Karpas-422 (cell line): Measurements from ENCODE around the gene TKFC. TPM values are rescaled to one million over a fixed set of nuclear protein-coding genes. Genes with fewer than 3 reads are reported as not detected.
A peak's percentile ranks its signal among the peaks of the same experiment; 100 is the strongest.
"Not testable (repeated sequence)": the region's sequence is repeated elsewhere in the genome, so short reads cannot be mapped to it uniquely, and the experiment has no call there.

Experiments
- DNase-seq: peaks from one replicate; pipeline ENCODE4 v3.0.0-alpha.2; 2015
- H2AFZ ChIP-seq: fragments of 200-600 bp; sonication (generic); 2 replicates; pipeline ENCODE4 v1.6.1; 2014; ENCODE audit warnings: antibody characterized with exemption, low read length, mixed read lengths
- H3K27ac ChIP-seq: fragments of 200-600 bp; sonication (generic); 2 replicates; pipeline ENCODE4 v1.5.1; 2014; ENCODE audit warnings: mild to moderate bottlenecking, low read length, moderate library complexity
- H3K27me3 ChIP-seq: fragments of 200-600 bp; sonication (generic); 2 replicates; pipeline ENCODE4 v1.6.1; 2014; ENCODE audit warnings: low read length, mixed read lengths
- H3K36me3 ChIP-seq: fragments of 200-600 bp; sonication (generic); 2 replicates; pipeline ENCODE4 v1.6.1; 2014; ENCODE audit warnings: low read length, mixed read lengths; ENCODE audit not compliant: insufficient read depth
- H3K4me1 ChIP-seq: fragments of 200-600 bp; sonication (generic); 2 replicates; pipeline ENCODE4 v1.6.1; 2014; ENCODE audit warnings: mild to moderate bottlenecking, low read length, mixed read lengths
- H3K4me2 ChIP-seq: fragments of 200-600 bp; sonication (generic); 2 replicates; pipeline ENCODE4 v1.6.1; 2014; ENCODE audit warnings: low read length, low read depth, mild to moderate bottlenecking; ENCODE audit not compliant: poor library complexity, severe bottlenecking
- H3K4me3 ChIP-seq: fragments of 200-600 bp; sonication (generic); 2 replicates; pipeline ENCODE4 v1.5.1; 2014; ENCODE audit warnings: mild to moderate bottlenecking, antibody characterized with exemption, low read length, mixed read lengths
- H3K79me2 ChIP-seq: fragments of 200-600 bp; sonication (generic); 2 replicates; pipeline ENCODE4 v1.6.1; 2014; ENCODE audit warnings: mild to moderate bottlenecking, low read length, mixed read lengths
- H3K9ac ChIP-seq: fragments of 200-600 bp; sonication (generic); 2 replicates; pipeline ENCODE4 v1.6.0; 2014; ENCODE audit warnings: low read length
- H3K9me2 ChIP-seq: fragments of 200-600 bp; sonication (generic), shearing (Covaris generic); replicated peaks from 2 replicates; pipeline ENCODE4 v1.6.0; 2014; ENCODE audit warnings: mild to moderate bottlenecking, low read length, moderate library complexity; ENCODE audit not compliant: insufficient read depth
- H3K9me3 ChIP-seq: fragments of 300-700, 200-600 bp; sonication (generic); 2 replicates; pipeline ENCODE4 v1.6.1; 2014; ENCODE audit warnings: low read length, mixed read lengths
- H4K20me1 ChIP-seq: fragments of 200-600 bp; sonication (generic); 2 replicates; pipeline ENCODE4 v1.6.1; 2014; ENCODE audit warnings: mild to moderate bottlenecking, antibody characterized with exemption, low read length, low read depth; ENCODE audit not compliant: insufficient read depth
- total RNA-seq: library from RNA; depleted of rRNA; stranded (reverse); fragments of >200 nt; shearing (Covaris generic); gene quantifications from 2 replicates; pipeline ENCODE4 v1.2.3, GENCODE V29; 2014; ENCODE audit warnings: low replicate concordance; rRNA removed

The TKFC gene
- total RNA-seq, 1 experiment from 2014 or later = 72.6 TPM

DNA sequence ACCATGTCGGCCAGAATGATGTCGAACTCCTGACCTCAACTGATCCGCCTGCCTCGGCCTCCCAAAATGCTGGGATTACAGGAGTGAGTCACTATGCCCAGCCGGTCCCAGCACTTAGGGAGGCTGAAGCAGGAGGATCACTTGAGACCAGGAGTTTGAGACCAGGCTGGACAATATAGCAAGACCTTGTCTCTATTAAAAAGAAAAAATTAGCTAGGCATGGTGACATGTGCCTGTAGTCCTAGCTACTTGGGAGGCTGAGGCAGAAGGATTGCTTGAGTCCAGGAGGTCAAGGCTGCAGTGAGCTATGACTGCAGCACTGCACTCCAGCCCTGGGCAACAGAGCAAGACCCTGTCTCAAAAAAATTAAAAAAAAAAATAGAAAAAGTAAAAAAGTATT is 50.8 kb downstream of the TKFC start:
- not testable (repeated sequence) for H3K79me2 ChIP-seq, H3K9ac ChIP-seq, H3K4me2 ChIP-seq, H3K4me1 ChIP-seq, H3K27me3 ChIP-seq, H3K27ac ChIP-seq, H4K20me1 ChIP-seq, H3K4me3 ChIP-seq, H3K9me3 ChIP-seq, H3K9me2 ChIP-seq, H2AFZ ChIP-seq, H3K36me3 ChIP-seq, DNase-seq

DNA sequence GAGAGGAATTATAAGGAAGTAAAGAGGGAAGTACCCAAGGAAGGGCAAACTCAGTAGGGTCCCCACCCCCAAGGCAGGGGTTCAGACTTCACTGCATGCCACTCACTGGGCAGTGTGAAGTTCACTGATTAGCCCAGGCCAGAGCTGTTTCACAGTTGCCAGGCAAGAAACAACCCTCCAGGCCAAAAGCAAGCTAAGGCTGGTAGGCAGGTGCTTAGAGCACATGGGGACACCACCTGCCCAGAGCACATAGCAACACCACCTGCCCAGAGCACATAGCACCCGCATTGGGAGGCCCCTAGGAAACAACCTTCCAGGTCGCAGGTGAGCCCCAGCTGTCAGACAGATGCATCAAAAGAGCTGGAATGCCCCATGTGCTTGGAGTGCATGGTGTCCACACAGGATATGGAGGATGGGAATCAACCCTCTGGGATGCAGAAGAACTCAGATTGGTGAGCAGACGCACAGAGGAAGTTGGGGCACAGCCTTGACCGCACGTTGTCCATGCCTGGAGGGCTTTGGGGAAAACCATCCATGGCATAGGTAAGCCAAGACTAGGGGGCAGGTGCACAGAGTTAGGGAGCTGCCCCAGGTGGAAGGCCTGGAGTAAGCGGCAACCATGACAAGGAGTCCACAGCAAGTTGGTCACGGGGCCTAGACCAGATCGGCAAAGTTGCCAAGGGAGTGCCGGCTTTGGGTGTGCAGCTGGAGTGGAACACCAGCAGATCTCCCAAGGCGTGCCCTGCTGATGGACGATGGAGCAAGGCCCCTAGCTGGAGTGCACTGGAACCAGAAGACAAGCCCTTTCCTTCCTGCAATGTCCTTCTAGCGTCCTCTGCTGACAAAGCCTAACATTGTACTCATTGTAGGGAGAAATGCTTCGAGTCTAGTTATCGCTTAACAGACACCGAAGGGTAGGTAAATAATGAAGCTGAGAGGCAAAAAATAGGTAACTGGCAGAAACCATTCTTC is 51.5 kb downstream of the TKFC start:
- H4K20me1 ChIP-seq = no peaks in the 10 kb centered on the region
- H3K36me3 ChIP-seq = no peaks in the 10 kb centered on the region
- H3K9me3 ChIP-seq = no peaks in the 10 kb centered on the region
- H3K27ac ChIP-seq = no peak overlapping the region
- no peak overlapping the region for H3K9ac ChIP-seq
- H3K4me1 ChIP-seq = peaks cover 3% of the 10 kb centered on the region; the same call in 1 of the 2 replicates
- H3K27me3 ChIP-seq = no peaks in the 10 kb centered on the region
- H3K9me2 ChIP-seq = no peaks in the 10 kb centered on the region
- H3K4me3 ChIP-seq = no peak overlapping the region
- no peak overlapping the region for H2AFZ ChIP-seq
- peak; percentile 57 for DNase-seq
- no peaks in the 10 kb centered on the region for H3K79me2 ChIP-seq
- H3K4me2 ChIP-seq = no peak overlapping the region

- no peak overlapping the region for H3K9ac ChIP-seq
- no peak overlapping the region for H2AFZ ChIP-seq
- H3K4me3 ChIP-seq = no peak overlapping the region
- H3K9me3 ChIP-seq = no peaks in the 10 kb centered on the region
- peaks cover 23% of the 10 kb centered on the region for H3K4me1 ChIP-seq
- no peak overlapping the region for H3K4me2 ChIP-seq
- H3K27me3 ChIP-seq = no peaks in the 10 kb centered on the region
- H3K27ac ChIP-seq = no peak overlapping the region
- peaks cover 7% of the 10 kb centered on the region; the same call in 1 of the 2 replicates for H3K36me3 ChIP-seq
- H3K9me2 ChIP-seq = no peaks in the 10 kb centered on the region
- H3K79me2 ChIP-seq = peaks cover 26% of the 10 kb centered on the region
- no peak for DNase-seq
- no peaks in the 10 kb centered on the region for H4K20me1 ChIP-seq
These were observed 57.1 kb downstream of the TKFC start for GRCh38 chr11:61390161-61390560.

DNA sequence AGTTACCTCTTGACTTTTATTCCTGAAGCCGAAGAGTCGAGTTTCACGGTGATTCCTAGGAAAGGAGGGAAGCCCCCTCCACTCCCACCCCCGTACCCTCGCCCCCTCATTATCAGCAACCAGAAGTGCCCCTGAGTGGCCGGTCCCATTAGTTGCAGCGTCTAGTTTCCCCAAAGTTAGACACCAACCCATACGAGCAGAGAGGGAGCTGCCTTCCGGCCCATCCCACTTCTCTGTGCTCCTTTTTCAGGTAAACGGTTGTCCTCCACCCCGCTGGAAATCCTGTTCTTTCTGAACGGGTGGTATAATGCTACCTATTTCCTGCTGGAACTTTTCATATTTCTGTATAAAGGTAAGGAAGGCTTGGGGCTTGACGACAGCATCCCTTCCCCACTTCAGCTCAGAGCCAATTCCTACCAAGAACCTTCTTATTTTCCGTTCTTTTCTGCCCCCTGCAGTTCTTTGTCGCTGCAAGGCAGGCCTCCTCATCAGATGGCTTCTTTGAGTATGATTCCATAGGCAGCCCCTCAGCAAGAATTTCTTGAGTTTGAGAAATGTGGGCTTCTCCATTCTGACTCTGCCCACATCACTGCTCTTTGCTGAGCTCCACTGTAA is 60.1 kb downstream of the TKFC start:
- Histone ChIP-seq H3K4me1 (peaks cover 20% of the 10 kb centered on the region), H3K9me2 (no peaks in the 10 kb centered on the region), H3K4me2 (peak overlapping the region; percentile 78), H3K9me3 (no peaks in the 10 kb centered on the region), H3K79me2 (peaks cover 26% of the 10 kb centered on the region), H3K4me3 (peak overlapping the region; percentile 92), H3K9ac (peak overlapping the region; percentile 84), H4K20me1 (no peaks in the 10 kb centered on the region), H2AFZ (peak overlapping the region; percentile 100), H3K27me3 (no peaks in the 10 kb centered on the region), H3K36me3 (peaks cover 10% of the 10 kb centered on the region; the same call in 1 of the 2 replicates), H3K27ac (peak overlapping the region; percentile 58; the same call in 1 of the 2 replicates)
- no peak for DNase-seq

Other genes with a start within 250 kb of the TKFC start
- gene CD5, start 230.7 kb upstream of the TKFC start, total RNA-seq = not detected in 2 replicates
- gene VPS37C, start 171.8 kb upstream of the TKFC start, total RNA-seq = 11.3 and 13.8 TPM in 2 replicates
- not detected in 2 replicates for gene PGA3, start 129.7 kb upstream of the TKFC start, total RNA-seq
- not detected in 2 replicates for gene PGA4, start 110.9 kb upstream of the TKFC start, total RNA-seq
- not detected in 2 replicates for gene PGA5, start 92.1 kb upstream of the TKFC start, total RNA-seq
- 0.07 and 0.32 TPM in 2 replicates for gene VWCE, start 37.9 kb upstream of the TKFC start, total RNA-seq
- 100 and 163 TPM in 2 replicates for gene DDB1, start 123 bp upstream of the TKFC start, total RNA-seq
- gene CYB561A3, start 28.7 kb downstream of the TKFC start, total RNA-seq = 43.8 and 51.3 TPM in 2 replicates
- 27.2 and 70.3 TPM in 2 replicates for gene TMEM138, start 29.1 kb downstream of the TKFC start, total RNA-seq
- gene TMEM216, start 59.4 kb downstream of the TKFC start, total RNA-seq = 33.1 and 54.9 TPM in 2 replicates
- 50.0 and 64.1 TPM in 2 replicates for gene CPSF7, start 96.7 kb downstream of the TKFC start, total RNA-seq
- gene SDHAF2, start 96.9 kb downstream of the TKFC start, total RNA-seq = 25.3 and 27.6 TPM in 2 replicates
- 1.0 TPM in 1 of 2 replicates, not detected in the other for gene LRRC10B, start 175.5 kb downstream of the TKFC start, total RNA-seq
- not detected in 2 replicates for gene SYT7, start 247.8 kb downstream of the TKFC start, total RNA-seq